IPS DF 4.7 (cell line): ENCODE data around the gene DNAJC28.
"Not testable (repeated sequence)": the region's sequence is repeated elsewhere in the genome, so short reads cannot be mapped to it uniquely, and the experiment has no call there.

Experiments used
- DNase-seq: peaks from one replicate; pipeline ENCODE4 v3.0.0-alpha.2; 2013; ENCODE audit warnings: low spot score; ENCODE audit errors: extremely low read depth

Gene DNAJC28

DNA sequence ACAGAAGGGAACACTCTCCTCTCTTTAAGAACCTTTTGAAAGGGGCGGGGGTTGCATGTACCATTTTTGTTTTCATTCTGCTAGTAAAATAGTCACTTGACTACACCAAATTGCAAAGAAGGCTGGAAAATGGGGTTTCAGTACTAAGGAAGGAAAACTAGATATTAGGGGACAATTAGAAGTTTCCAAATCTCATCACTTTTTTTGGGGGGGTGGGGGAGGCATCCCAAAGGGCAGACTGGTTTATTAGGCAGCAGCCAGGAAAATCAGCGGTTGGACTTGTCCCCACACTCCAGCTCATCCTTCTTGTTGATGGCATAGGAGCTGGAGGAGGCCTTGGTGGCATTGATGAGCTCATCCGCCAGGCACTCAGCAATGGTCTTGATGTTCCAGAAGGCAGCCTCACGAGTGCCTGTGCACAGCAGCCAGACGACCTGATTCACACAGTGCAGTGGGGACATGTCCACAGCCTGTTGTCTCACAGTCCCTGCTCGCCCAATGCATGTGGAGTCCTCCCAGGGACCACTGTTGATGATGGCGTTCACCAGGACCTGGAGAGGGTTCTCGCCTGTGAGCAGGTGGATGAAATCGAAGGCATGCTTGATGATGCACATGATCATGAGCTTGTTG, 10.1 kb downstream of the DNAJC28 start:
- DNase-seq = no peak

DNA sequence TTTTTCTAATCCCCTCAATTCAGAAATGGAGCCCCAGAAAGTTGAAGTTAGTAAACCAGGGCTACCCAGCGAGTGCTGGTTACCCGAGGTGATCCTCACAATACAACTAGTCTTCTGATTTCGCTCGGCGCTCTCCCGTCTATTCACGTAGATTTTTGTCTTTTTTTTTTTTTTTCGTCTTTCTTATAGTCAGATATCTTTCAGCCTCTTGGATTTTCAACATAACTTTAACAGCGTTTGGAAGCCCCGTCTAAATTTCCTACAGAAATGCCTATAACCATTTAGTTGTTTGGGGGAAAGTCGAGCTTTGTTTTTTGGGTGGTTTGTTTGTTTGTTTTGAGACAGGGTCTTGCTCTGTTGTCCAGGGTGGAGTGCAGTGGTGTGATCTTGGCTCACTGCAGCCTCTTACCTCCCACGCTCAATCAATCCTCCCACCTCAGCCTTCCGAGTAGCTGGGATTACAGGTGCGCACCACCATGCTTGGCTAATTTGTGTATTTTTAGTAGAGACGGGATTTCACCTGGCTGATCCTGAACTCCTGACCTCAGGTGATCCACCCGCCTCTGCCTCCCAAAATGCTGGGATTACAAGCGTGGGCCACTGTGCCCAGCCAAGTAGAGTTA, 10.9 kb downstream of the DNAJC28 start:
- DNase-seq = no peak

DNA sequence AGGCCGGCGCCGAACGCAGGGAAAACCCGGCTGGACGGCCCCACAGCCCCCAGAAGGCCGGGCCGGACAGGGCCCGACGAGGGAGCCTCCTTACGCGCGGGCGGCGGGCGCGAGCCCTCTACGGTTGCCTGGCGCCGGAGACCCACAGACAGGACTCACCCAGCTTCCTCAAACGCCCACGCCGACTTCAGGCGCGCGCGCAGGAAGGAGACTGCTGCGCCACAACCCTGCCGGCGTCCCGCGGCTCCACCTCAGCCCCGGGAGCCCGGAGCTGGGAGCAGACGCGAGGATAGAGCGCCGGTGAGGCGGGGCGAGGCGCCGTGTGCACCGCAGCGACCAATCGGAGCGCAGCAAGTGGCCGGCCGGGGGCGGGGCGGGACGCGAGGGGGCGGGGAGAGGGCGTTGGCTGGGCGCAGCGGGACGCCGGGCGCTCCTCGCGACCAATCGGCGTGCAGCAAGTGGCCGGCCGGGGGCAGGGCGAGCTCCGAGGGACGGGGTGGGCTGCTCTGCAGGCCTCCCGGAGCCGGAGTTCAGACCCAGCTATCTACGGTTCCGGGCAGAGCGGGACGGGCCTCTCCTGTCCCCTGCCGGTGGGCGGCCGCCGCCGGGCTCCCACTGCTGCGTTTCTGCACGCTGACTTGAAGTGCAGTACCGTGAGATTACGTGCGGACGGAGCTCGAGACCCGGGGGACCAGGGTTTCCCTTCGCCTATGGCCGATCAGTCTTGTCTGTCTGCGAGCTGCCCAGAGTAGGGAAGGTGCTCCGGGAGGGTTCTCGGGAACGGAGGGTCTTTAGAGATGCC, 11.6 kb downstream of the DNAJC28 start, which contains the start of gene TMEM50B:
TMEM50B (minus strand) TSS at position 296 of the 802 bp plus-strand sequence. CDS start 11,089 bp downstream, outside the sequence.
- no peak for DNase-seq

DNA sequence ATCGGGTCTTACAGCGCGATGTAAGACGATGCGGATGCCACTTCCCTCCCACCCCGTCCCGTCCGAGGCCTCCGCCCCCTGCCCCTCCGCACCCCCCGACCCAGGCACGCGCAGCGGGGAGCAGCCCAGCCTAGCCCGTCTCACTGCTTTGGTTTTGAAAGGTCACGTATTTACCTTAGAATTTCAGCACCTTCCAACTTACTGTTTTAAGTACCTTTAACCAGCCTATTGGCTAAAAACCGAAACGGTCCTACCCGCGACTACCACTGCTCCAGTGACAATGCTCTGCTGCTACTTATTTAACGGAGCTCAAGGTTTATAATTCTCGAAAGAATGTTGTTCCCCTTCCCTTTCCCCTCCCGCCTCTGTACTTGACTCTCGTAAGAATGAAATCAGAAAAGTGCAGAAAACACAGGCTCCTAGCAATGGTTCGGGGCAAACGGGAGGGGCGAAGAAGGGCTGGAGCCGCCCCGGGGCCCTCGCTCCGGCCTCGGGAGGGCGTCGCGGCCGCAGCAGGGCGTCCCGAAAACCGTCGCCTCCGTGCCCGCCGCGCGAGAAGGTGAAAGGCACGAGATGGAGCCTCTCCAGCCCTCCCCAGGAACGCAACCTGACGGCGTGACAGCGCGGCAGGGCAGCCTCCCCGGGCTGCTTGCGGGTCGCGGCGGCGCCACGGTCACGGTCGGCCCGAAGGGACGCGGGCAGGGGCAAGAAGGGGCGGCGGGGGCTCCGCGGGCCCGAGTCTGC, 12.4 kb downstream of the DNAJC28 start:
- DNase-seq = no peak

DNA sequence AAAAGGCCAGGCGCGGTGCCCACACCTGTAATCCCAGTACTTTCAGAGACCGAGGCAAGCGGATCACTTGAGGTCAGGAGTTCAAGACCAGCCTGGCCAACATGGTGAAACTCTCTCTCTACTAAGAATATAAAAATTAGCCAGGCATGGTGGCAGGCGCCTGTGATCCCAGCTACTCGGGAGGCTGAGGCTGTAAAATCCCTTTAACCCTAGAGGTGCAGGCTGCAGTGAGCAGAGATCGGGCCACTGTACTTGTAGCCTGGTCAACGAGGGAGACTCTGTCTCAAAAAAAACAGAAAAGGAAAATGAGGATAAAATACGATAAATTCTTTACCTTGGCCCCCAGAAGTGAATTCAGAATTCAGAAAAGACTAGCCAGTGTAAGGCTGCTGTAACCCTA, 13.3 kb downstream of the DNAJC28 start:
- DNase-seq = no peak

DNA sequence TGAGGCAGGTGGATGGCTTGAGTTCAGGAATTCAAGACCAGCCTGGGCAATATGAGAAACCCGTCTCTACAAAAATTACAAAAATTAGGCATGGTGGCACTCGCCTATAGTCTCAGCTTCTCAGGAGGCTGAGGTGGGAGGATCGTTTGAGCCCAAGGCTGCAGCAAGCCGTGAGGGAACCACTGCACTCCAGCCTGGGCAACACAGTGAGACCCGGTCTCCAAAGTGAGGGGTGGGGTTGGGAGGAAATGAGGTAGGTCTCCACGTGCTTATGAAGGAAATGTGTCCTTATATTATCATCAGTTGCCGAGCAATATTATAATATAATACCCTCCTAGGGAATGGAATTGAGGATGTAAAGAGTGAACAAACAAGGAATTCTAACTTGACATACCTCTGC, 14.4 kb downstream of the DNAJC28 start:
- no peak for DNase-seq

DNA sequence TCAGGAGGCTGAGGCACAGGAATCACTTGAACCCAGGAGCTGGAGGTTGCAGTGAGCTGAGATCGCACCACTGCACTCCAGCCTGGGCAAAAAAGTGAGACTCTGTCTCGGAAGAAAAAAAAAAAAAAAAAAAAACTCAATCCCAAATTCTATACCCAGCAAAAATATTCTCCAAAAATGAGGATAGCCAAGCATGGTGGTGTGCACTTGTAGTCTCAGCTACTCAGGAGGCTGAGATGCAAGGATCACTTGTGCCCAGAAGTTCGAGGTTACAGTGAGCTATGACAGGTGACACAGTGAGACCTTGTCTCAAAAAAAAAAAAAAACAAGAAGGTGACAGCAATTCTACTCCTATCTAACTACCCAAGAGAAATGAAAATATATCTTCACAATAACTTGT, 18.2 kb downstream of the DNAJC28 start:
- no peak for DNase-seq

DNA sequence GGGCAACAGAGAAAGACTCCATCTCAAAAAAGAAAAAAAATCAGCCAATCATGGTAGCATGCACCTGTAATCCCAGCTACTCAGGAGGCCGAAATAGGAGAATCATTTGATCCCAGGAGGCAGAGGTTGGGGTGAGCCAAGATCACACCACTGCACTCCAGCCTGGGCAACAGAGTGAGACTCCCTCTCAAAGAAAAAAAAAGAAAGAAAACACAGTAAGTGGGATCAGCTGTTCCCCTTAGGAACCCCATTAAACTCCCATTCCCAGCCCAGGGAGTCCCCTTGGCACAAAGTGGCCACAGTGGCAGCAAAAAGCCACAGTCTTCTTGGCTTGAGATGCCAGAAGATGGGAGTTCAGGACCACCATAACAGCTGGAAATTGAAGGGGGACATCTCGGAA, 20.8 kb downstream of the DNAJC28 start:
- no peak for DNase-seq

DNA sequence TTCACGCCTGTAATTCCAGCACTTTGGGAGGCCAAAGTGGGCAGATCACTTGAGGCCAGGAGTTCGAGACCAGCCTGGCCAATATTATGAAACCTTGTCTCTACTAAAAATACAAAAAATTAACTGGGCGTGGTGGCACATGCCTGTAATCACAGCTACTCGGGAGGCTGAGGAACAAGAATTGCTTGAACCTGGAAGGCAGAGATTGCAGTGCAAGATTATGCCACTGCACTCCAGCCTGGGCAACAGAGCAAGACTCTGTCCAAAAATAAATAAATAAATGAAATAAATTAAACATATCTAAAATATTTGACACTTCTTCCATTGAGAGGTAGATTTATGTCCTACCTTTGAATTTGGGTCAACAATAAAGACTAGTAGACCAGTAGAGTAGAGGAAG, 22.3 kb downstream of the DNAJC28 start:
- not testable (repeated sequence) for DNase-seq

DNA sequence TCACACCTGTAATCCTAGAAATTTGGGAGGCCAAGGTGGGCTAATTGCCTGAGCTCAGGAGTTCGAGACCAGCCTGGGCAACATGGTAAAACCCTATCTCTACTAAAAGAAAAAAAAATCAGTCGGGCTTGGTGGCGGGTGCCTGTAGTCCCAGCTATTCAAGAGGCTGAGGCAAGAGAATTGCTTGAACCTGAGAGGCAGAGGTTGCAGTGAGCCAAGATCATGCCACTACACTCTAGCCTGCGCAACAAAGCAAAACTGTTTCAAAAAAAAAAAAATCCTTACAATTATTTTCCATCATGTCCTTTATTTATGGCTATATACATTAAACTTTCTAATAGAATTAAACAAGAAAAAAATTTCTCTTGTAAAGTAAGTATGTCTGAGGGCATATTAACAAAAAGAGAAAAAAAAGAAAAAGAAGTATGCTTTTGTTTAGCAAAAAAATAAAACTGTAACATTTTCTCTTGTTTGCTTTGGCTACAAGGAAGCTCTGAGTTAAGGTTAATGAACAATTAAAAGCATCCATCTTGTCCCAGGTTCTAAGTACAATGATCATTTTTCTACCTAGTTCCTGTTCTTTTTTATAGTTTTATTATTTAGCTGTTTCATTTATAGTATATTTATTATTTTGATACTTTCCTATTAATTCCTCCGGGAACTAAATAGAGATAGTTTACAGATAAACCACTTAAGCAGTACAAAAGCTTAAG, 29.8 kb downstream of the DNAJC28 start:
- DNase-seq = no peak

DNA sequence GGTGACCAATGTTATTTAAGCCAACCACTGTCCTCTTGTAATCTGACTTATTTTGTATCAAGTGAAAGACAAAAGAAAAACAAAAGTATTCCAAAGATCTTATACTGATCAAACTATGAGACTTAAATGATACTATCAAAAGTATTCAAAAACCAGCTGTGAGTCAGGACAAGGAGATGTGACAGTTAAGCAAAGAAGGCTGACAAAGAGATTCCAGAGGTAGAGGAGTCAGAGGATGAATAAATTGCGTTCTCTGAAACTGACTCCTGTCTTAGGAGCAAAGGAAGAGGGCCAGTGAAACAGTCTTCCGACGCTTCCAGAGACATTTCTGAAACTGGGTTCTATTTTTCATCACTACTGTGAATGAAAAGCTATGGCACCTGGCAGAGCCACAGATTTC, 32.7 kb downstream of the DNAJC28 start:
- no peak for DNase-seq

DNA sequence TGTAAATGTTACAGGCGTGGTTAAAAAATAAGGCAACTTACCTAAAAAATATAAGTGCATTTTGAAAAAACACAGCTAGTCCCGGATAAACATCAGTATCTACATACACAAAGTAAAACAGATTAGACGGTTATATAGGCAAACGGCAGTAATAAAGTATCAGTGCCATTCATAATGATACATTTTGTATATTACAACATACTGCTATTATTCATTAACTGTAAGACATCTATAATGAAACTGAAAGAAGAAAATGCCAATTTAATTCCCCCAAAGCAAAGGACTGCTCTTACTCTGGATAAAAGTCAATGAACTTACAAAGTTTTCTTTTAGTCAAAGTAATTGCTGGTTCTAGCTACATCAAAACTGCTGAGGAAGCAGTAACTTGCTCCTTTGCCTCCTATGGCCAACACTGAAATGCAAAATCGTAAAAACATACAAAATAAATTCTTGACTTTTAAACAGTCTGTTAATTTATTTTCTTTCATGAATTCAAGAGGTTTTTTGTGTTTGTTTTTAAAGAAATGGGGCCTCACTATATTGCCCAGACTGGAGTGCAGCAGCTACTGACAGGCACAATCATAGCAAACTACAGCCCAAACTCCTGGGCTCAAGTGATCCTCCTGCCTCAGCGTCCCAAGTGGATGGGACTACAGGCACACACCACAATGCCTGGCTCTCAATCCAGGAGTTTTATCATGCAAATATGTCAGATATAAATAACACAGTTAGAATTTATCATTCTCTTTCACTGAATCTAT, 35.6 kb downstream of the DNAJC28 start:
- no peak for DNase-seq

DNA sequence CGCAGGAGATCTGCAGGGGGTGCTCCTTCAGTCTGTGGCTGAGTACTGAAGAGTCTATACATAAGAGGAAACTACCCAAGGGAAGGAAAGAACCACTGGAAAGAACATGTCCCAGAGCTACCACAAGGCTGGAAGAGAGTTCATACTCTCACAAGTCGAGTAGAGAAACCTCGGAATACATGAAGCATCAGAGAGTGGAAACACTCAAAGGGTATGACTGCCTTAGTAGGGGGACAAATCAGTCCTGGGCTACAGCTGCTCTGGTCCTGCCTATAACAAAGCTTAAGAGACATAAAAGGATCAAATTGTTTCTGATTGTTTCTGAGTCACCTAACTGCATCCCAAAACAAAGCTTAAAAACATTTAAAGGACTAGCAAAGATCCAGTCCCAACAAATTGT, 39.2 kb downstream of the DNAJC28 start:
- DNase-seq = no peak

DNA sequence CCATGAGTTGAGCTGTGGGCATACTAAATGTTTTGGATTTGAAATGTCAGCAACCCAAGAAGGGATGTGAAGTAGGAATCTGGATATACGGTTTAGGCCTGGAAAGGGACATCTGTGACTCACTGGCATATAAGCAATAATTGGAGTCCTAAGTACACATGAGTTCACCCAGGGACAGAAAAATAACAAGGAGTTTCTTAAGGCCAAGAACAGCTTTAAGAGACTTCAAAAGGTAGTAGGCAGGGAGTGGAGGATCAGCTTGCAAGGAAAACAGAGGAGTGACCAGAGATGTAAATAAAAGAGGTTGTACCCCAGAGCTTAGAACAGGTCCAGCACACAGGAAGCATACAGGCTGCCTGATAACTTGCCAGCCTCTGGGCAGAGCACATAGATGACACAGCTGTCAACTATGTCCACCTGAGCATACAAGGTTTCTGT, 39.9 kb downstream of the DNAJC28 start:
- DNase-seq = no peak

DNA sequence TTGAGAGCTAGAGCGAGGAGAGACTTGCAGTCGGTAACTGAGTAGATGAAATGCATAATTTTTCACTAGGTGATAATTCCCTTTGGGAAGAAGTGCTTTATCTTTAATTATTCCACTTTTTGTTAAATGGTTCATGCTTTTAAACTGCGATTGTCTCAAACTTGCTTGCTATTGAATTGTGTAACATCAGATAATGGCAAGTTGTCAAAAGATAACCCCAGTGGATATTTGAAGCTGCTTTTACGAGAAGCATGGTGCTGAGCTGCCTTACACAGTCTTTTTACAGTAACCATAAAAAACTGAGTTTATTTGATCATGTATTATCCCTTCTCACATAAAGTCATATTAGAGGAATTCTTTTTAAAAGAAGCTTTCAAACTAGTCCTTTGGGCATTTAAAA, 41.9 kb downstream of the DNAJC28 start:
- DNase-seq = no peak

DNA sequence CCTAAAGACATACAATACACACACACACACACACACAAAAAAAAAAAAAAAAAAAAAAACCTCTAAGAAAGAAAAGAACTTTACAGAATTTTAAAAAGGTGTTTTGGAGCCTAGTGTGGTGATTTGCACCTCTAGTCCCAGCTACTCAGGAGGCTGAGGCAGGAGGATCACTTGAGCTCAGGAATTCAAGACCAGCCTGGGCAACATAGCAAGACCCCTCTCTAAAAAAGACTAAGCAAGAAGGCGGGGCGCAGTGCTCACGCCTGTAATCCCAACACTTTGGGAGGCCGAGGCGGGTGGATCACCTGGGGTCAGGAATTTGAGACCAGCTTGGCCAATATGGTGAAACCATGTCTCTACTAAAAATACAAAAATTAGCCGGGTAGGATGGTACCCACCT, 44.9 kb downstream of the DNAJC28 start:
- DNase-seq = not testable (repeated sequence)

DNA sequence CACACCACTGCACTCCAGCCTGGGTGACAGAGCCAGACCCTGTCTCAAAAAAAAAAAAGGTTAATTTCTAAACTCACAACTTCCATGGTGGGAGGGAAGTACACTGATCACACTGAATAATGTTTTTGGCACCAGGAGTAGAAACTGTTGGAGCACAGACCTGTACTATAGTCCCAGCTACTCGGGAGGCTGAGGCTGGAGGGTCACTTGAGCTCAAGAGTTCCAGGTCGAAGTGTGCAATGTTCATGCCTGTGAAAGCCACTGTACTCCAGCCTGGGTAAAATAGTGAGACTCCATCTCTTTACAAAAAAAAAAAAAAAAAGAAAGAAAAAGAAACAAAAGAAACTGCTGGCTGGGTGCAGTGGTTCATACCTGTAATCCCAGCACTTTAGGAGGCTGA, 47.0 kb downstream of the DNAJC28 start:
- no peak for DNase-seq

DNA sequence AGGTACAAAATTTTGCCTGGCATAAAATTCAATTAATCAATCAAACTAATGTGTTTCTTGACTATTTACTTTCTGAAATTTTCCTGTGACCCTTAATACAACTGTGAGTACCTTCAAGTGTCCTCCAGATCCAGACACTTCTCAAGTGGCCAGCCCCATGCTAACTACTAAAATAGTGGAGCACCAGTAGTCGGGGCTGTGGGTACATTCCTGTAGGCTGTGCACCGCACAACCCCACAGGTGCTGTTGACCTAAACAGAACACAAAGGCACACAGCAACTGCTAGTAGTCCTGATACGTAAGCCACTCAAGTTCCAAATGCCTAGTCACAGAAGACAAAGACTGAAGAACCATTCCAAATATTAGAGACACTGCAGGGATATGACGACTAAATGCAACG, 48.3 kb downstream of the DNAJC28 start:
- DNase-seq = no peak

DNA sequence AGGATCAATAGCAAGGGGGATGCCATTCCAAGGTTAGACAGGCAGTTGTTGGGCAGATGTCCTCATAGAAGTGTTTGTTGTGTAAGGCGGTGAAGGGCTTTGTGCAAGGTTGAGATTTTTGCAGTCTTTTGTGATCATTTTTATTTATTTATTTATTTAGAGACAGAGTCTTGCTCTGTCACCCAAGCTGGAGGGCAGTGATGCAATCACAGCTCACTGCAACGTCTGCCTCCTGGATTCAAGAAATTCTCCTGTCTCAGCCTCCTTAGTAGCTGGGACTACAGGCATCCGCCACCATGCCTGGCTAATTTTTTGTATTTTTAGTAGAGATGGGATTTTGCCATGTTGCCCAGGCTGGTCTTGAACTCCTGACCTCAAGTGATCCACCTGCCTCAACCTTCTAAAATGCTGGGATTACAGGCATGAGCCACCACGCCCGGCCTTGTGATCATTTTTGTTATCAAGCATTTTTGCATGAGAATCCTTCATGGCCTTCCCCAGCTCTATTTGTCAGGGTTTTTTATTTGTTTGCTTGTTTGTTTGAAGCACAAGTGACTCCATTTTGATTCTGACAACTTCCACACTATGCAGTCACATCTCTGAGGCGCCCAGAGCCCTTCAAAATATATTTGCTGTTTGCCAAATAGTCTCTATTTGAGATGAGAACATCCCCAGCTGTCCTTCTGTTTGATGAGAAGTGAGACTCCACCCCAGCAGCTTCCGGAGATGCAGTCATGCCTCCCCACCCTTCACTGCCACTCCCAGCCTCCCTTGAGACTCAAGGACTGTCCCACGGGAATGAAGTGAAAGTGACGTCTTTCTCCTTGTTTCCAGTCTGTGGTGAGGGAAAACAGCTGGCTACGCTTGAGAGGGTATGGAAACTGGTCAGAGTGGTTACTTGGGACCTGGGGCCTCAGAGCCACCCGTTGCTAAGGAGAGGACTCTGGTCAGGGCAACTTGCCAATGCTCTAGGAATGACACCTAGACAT, 49.7 kb downstream of the DNAJC28 start:
- DNase-seq = no peak
